Epithelial cell of esophagus (primary cell): ENCODE measurements around the gene NCSTN.

Experiments
- DNase-seq: peaks from one replicate; pipeline ENCODE4 v3.0.0; 2010; ENCODE audit warnings: low read depth
- H3K4me3 ChIP-seq: 2 replicates; pipeline ENCODE4 v1.5.1; 2011; ENCODE audit warnings: mild to moderate bottlenecking, low read length, control low read depth
- CTCF ChIP-seq: IDR thresholded peaks from 2 replicates; pipeline ENCODE4 v1.5.1; 2011; ENCODE audit warnings: low read depth, mild to moderate bottlenecking, low read length, control low read depth, inconsistent platforms; ENCODE audit not compliant: insufficient read depth; ENCODE audit errors: missing control alignments

Gene NCSTN

GRCh38 chr1:160358073-160358472 lies 14.9 kb downstream of the NCSTN start:
- H3K4me3 ChIP-seq, result no peak overlapping the region
- DNase-seq, result no peak
- no peak for TF ChIP-seq CTCF

DNA sequence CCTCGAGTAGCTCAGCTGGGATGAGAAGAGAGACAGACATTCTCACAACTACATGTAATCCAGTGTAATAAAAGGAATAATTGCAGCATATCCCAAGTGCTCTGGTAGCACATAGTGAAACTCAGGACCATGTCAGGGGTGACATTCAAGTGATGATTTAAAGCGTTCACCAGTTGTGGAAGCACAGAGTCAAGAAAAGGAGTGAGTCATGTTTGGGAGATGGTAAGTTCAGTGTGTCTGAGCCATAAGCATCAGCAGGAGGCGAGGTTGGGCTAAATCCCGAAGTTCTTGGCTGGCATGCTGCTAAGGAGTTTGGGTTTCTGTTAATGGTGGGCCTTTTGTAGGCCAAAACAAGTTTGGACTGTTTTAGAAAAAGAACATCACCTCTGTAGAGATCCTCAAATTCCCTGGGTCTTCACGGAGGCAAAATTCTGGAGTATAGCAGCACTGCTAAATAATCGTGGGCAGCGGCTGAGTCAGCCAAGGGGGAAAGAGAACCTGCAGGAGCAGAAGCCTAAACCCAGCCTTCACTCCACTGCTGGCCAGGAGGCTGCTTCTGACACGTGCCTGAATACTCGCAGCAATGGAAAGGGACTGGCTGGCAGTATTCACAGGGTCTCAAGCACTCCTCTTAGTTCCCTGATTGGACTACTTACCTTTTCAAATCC lies 16.5 kb downstream of the NCSTN start:
- no peak overlapping the region for H3K4me3 ChIP-seq
- no peak for TF ChIP-seq CTCF

DNA sequence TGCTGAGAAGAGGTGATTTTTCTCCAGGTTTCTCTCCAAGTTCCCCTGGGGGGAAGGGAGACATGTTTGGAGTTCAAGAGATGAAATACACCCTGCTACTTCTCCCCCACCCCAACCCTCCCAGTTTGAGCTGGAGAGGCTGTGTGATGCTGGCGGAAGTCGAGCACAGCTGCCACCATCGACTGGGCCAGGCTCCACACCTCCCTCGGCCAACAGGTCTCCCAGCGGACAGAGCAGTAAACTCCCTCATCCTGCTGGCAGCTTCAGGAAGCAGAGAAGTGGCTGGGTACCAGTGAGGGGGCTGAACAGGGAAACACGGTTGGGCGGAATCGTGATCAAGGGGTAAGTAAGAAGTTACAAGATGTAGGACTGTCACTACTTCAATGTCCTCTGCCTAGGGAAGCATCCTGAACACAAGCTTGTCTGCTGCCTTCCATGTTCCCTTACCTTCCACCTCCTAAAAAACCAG lies 17.1 kb downstream of the NCSTN start:
- DNase-seq, result no peak
- no peak for TF ChIP-seq CTCF
- H3K4me3 ChIP-seq, result no peak overlapping the region

More for the DNA sequence above, 16.5 kb downstream of the NCSTN start:
- DNase-seq, result no peak

DNA sequence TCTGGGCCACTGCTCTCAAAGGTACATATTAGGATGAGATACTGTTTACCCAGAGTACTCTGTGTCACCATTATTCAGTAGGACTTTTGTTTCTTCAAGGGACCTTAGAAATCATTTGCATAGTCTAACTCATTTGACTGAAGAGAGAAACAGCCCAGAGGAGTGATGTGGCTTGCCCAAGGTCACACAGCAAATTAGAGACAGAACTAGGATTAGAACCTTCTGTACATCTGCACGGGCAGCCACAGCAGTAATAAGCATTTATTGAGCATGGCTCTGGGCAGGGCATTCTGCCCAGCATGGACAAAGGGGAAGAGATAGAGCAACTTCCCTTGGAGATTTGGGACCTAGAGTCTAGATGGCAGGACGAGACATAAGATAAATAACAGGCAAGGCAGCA lies 18.0 kb downstream of the NCSTN start:
- no peak for TF ChIP-seq CTCF
- no peak overlapping the region for H3K4me3 ChIP-seq
- DNase-seq, result no peak

DNA sequence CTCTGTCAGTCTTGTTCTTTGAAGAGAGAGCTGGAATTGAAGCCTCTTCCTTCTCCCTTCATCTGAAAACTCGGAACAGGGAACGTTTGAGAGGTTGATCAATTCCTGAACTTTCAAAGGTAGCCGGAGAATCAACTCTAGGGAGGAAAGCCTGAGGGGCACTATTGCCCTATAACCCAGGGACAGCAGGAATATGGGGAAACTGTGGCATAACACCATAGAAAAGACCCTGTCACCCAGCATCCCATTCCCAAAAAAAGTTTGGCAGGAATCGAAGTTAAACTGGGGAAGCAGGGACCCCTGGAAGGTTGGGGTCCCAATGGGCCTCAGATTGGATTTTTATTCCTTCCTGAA lies 18.6 kb downstream of the NCSTN start:
- DNase-seq, result no peak

DNA sequence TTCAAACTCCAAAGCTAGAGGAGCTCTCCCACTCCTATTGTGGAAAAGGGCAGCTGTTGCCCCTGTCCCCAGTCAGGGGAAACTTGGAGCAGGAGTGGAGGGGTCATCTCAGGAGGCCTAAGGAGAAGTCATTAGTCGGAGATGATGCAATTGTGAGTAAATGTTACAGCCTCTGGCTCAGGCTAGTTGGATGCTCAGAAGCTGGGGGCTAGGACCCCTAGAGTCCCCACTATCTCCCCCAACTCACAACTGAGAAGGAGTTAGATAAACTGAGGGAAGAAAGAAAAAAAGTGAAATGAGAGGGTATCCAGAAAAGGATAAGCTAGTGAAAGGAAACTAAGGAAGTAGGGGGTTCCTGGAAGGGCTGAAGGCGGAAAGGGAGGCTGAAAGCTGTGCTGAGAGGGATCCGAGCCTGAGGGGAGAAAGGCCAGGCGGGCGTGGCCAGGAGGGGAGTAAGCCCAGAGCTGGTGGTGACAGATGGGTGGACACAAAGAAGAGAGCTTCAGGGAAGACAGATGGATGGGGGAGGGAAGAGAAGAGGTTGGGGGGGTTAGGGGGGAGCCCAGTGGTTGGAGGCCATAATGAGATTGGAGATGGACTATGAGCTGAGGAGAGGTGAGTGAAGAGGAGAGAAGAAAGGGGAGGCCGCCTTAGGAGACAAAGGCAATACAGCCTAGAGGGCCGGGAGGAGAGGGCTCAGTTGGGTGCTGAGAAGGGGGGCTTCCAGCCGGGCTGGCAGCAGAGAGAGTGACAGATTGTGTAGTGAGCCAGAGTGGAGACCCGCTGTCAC lies 19.2 kb downstream of the NCSTN start:
- no peak for DNase-seq
- H3K4me3 ChIP-seq, result no peak overlapping the region
- TF ChIP-seq CTCF, result no peak

More for the DNA sequence above, 18.6 kb downstream of the NCSTN start:
- H3K4me3 ChIP-seq, result no peak overlapping the region
- no peak for TF ChIP-seq CTCF

DNA sequence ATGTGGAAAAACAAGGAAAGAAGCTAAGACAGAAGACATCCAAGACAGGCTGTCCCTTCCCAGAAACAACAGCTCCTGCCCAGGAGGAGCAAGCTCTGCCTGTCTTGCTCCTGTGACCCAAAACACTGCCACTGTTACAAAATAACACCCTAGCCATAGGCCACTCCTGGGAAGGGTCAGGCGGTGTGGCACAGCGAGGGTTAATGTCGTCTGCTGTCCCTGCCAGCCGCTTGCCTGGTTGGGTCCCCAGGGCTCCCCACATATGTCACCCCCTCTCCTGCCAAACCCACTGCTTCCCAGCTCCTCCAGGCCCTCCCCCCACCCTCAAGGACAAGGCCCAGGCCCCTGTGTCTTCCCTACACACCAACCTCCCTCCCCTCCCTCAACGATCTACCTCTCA lies 19.8 kb downstream of the NCSTN start:
- DNase-seq, result no peak
- no peak for TF ChIP-seq CTCF
- no peak overlapping the region for H3K4me3 ChIP-seq
